ELF-1 (cell line): Measurements from ENCODE around the gene HS6ST3.

ENCODE experiments used
- DNase-seq: peaks from one replicate; pipeline ENCODE4 v3.0.0-alpha.2; 2016; ENCODE audit warnings: low read depth, low spot score

Gene HS6ST3

DNA sequence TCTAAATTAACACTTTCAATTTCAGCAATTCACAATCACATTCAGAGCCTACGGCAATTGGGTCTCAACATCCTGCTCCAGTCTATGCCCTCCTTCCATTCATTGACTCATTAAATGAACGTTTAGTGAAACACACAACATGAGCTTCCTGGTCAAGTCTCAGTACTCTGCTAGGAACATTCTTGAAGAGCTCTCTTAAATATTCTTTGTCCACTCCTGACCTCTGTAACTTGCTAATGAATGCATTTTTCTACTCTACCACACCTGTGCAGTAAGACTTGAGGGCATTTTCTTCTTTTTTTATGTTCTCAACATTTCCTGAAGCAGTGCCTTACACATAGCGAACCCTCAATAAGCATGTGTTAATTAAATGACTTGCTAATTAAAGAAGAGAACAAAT is 735.7 kb downstream of the HS6ST3 start:
- DNase-seq = no peak

DNA sequence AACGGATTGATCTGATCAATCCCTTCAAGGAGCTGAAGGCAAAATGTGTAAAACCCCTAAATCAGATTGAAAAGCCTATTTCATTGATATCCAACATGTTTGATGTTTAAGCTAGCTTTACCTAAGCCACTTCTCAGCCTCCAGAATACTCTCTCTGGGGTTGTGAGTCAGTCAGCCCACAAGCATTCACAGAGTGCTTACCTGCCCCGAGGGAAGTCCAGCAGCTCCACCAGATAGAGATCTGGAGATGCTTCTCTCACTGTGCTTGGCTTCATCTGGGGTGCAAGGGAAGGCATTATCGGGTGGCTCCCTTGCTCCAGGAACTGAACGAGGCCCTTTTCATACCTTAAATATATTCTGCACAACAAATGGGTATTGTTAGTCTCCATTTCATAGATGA is 744.7 kb downstream of the HS6ST3 start:
- DNase-seq = no peak

DNA sequence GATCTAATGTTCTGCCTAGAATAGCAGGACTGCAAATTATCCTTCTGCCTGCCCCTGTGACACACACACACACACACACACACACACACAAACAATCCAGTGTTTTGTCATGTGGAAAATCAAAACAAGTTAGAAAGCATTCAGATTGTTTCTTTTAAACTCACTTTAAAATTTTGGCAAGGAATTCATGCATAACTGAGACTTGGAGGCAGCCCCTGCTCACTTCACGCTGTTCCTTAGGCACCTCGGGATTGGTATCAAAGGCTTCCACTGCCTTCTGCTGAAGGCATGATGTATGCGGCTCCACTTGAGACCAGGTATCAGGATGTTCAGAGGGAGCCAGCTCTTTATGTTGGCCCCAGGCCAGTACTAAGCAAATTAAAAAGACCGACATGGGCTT is 745.6 kb downstream of the HS6ST3 start:
- no peak for DNase-seq

DNA sequence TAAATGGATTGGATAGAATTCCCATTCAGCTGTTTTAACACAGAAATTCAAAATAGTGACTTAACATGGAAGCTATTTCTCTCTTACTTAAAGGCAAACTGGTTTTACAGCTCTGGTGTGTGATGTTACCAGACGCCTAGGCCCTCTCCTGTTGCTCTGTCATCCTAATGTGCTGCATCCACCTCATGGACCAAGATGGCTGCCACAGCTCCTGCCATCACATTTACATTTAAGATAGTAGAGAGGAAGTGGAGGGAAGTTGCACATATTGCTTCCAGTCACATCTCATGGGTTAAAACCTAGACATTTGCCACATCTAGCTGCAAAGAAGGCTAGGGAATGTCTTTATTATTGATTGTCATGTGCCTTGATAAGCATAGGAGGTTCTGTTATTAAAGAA is 746.8 kb downstream of the HS6ST3 start:
- no peak for DNase-seq

DNA sequence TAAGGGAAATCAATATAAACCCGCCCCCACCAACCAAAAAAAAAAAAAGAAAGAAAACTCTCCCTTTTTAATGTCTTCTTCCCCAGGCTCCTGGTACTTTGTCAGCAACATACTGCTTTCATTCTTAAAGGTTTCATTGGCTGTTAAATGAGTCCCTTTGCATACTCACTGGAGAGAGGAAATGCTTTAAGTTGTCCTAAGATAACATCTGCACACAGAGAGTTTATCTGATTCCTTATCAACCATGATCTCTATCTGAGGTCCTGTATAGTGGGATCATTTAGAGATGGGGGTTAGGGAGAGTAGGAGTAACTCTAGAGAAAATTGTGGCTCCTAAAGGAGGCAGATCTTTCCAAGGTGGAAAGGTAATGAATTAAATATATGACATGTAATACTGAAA is 747.9 kb downstream of the HS6ST3 start:
- no peak for DNase-seq

DNA sequence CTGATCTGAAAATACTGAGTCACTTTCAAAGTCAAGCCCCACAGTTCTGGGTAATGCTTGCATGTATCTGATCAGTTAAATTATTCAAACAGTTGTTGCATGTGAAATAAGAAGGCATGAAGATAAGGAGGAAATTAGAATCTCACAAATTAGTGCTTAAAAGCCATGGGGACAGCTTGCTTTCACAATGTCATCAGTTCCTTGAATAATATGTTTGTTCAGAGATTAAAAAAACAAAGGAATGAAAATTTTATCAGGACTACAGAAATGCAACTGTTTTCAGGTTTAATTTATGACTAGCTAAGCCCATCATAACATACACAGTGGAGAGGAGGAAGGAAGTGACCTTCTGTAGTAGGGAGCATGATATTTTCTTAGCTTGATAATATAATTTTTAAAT is 754.3 kb downstream of the HS6ST3 start:
- DNase-seq = no peak

DNA sequence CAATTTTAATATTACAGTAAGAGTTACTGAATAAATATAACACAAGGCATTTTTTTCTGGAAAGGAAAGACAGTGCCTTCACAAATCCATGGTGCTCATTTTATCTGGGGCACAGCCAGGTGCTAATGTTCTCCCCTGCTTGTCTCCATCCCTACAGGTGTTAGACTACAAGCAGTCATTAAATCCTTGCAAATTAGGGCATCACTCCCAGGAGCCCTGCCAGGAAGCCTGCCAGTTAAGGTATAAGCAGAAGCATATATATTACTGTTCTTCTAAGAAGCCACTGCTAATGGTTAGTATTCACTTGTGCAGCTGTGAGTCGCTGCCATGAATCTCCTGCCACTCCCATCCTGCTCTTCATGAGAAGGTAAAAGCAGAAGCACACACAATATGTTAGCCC is 754.7 kb downstream of the HS6ST3 start:
- no peak for DNase-seq

DNA sequence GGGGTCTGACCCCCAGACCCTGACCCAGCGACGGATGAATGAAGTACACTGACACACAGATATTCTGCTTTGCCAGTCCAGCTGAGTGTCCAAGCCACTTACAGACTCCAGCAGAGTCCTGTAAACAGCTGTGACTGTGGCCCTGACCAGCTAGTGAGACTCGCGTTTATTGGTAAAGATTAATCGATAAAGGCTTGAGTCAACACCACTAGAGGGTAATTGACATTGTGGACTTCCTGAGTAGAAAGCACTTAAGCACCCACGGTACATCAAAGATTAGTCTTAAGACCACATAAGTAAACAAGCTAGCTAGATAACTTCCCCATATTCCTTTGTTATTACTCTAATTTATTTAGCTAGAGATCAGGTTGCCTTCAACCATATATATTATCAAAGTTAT is 758.4 kb downstream of the HS6ST3 start:
- no peak for DNase-seq

DNA sequence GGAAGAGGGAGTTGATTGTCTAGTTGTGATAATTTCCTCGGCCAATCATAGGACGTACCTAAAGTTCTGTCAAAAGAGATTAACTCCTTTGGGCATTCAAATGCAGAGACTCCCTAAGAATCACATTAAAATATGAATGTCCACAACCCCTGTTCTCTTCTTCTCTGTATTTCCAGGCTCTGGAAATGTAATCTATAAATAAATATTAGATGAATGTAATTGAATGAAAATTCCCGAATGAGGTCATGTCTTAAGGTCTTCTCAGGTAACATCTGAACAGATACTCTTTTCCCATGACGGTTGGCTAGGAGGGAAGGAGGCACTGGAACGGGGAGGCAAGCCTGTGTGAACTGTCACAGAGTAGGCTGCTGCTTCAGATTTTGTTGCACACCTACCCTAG is 759.2 kb downstream of the HS6ST3 start:
- DNase-seq = no peak

DNA sequence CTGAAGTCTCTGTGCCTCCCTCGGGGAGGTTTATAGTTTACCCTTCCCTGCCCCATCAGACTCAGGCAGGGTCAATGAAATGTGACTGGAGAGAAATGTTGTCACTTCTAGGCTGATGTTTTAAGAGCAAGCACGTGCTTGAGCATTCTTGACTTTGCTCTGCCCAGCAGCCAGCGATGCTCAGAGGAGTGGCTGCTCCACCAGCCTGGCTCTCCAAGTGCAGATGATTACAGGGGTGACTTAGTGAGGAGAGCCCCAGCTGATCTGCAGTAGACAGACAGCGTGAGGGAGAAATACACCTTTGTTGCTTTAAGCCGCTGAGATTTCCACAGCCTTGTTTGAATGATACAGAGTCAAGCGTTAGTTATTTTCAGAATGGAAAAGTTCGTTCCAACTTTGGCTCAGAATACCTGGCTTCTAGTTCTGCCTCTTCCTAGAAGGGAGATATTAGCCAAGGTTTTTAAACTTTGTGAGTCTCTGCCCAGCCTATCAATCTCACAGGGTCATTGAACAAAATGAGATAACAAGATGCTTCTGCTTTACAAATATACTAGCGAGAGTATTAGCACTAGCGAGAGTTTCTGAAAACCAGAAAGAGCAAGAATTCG is 760.7 kb downstream of the HS6ST3 start:
- no peak for DNase-seq

DNA sequence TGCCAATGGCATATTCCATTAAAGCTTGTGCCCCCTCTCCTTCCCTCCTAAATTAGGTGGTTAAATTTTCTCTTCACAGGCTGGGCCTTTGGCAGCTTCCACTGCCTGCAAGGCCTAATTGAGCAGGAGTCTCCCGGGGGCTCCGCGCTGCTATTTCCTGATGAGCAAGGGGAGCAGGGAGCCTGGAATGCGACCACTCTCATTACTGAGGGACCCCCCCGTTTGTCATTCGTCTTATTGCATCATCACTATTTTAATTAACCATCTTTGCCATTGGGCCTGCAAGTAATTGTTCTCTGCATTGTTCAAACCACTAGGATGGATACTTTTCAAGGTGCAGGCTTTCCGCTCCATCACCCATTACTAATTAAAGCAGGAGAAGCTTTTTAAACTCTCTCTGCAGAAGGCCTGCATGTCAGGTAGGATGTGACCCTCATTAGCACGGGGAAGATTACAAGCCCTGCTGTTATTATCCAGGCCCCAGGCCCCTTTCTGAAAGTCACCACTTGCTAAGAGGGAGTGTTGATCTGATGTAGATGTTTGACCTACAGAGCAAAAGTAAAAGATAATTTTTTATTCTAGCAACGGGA is 762.0 kb downstream of the HS6ST3 start:
- no peak for DNase-seq

DNA sequence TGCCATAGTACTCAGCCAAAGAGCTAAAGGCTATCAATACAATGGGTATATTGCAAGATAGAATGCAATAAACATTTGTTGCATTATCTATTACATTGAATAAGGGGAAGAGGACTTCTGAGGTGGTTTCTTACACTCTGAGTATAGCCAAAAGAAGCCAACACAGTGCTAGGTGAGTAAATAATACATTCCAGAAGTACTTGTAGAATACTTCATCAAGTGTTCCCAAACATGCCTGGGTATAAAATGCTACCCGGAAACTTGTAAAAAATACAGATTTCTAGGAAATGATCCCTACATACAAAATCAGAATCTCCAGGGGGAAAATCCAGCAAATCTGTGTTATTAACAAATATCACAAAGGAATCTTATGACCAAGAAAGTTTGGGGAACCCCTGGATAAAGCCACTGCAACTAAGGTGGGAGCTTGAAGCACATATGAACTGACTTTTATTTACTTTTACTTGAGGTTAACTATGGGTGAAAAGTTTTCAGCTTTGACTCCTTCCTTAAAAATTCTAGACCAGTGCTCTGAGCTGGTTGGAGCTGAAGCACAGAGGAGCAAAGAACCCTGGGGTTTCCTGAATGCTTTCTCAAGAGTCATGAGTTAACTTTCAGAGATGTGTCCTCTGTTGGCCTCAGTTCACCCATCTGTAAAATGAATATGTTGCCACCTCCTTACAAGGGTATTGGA is 768.4 kb downstream of the HS6ST3 start:
- DNase-seq = no peak

DNA sequence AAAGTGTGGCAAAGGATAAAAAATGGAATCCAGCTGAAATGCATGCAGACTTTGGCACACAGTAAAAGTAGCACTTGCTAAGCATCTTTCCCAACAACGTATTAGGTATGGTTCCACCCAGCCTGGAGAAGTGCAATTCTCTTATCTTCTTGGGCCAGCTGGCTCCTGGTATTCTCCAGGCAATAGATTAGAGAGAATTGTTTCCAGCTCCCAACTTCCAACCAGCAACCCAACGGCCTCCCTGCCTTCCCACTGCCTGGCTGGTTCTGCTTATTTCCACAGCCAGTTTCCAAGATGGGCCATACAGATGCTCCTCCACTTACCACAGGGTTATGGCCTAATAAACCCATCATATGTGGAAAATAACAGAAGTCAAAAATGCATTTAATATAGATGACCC is 771.0 kb downstream of the HS6ST3 start:
- no peak for DNase-seq

DNA sequence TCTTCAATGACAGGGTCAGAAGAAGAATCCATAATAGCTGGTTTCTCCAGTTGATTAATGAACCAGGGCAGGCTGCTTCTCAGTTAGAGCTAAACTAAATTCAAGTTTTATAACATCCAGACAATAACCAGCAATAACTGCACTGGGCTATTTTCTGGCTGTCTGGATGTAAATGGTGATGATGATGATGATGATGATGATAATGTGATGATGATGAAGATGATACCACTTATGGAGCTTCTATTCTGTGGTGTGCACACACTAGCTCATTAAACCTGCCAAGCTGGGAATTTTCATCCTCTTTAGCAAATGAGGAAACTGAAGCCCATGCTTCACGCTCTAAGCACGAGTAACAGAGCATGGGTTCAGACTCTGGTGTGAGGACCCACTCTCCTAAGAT is 772.2 kb downstream of the HS6ST3 start:
- DNase-seq = no peak

DNA sequence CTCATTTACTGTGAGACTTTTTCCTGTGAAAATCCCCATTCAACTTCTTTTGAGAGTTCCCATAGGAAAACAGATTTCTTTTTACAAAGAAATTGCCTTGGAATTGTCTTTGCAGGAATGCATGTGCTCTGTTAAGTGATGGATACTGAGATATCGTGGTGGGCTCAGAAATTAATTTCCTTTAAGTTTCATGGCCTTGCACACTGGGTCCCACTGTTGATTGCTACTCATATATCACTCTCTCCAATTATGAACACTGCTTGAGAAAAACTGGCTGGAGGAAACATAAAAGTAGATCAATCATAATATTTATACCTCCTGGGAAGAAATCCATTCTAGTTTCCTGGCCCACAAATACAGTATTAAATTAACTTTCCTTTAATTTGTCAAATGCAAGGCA is 773.1 kb downstream of the HS6ST3 start:
- no peak for DNase-seq

DNA sequence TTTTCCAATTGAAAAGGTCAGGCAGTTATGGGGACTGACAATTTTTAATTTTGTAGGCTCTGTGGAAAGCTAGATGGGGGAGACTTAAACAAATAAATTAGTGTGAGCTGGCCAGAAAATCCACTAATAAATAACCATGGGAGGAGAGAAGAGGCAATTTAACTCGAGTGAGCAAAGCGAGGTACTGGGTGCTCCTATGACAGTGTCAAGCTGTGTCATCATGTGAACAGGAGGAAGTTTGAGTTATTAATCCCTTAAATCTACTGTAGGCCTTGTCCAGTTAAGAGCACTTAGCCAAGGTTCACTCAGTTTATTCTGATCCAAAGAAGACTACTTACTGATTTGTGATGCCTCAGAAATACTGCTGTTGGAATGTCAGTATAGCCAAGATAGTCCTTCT is 781.6 kb downstream of the HS6ST3 start:
- no peak for DNase-seq

DNA sequence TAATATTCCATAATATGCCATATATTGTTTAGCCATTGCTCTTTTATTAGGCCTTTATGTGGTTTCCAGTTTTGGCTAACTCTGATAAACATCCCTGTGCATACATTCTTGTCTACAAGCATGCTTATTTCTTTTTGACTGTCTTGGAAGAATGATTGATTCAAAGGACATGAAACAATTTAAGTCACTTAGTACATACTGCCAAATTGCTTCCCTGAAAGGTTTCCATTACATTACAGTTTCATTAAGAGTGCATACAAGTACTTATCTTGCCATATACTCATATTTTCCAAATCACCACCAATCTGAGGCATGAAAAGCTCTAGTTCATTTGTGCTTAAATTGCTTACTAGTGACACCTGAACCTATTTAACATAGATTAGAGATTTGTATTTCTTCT is 790.5 kb downstream of the HS6ST3 start:
- no peak for DNase-seq
